GM18870 (cell line): Measurements from ENCODE around the gene ZNF678.
"Not testable (repeated sequence)": the region's sequence is repeated elsewhere in the genome, so short reads cannot be mapped to it uniquely, and the experiment has no call there.

Experiments used
- ATAC-seq: cut with Tn5 transposase; IDR thresholded peaks from one replicate; pipeline ENCODE4 v1.9.1; 2021; ENCODE audit warnings: moderate library complexity; ENCODE audit not compliant: unreplicated experiment

The ZNF678 gene

DNA sequence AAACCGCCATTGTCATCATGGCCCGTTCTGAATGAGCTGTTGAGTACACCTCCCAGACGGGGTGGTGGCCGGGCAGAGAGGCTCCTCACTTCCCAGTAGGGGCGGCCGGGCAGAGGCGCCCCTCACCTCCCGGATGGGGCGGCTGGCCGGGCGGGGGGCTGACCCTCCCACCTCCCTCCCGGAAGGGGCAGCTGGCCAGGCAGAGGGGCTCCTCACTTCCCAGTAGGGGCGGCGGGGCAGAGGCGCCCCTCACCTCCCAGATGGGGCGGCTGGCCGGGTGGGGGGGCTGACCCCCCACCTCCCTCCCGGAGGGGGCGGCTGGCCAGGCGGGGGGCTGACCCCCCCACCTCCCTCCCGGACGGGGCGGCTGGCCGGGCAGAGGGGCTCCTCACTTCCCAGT is 147.1 kb downstream of the ZNF678 start:
- not testable (repeated sequence) for ATAC-seq

GRCh38 chr1:227712648-227713047 is 149.3 kb downstream of the ZNF678 start:
- no peak for ATAC-seq

GRCh38 chr1:227718932-227719331 is 155.6 kb downstream of the ZNF678 start:
- no peak for ATAC-seq

GRCh38 chr1:227723474-227723873 is 160.1 kb downstream of the ZNF678 start:
- ATAC-seq, result no peak

GRCh38 chr1:227725046-227725445 is 161.7 kb downstream of the ZNF678 start:
- ATAC-seq, result no peak

- ATAC-seq, result no peak
Measured at GRCh38 chr1:227726318-227726717, 163.0 kb downstream of the ZNF678 start.
